ENCODE measurements around the gene UBE2O.

Gene UBE2O

GRCh38 chr17:76399175-76400172, 53.5 kb downstream of the UBE2O start:
- H3K9ac ChIP-seq (ENCODE audit: low read depth, low read length) = no peak overlapping the region
- no peak overlapping the region for H3K4me3 ChIP-seq (ENCODE audit: low read depth, low read length)
- H3K27me3 ChIP-seq (ENCODE audit: control insufficient read depth, insufficient read depth, low read length) = no peaks in the 10 kb centered on the region
- H3K9me3 ChIP-seq (ENCODE audit: control insufficient read depth, insufficient read depth, low read length) = no peaks in the 10 kb centered on the region
- H3K4me1 ChIP-seq (ENCODE audit: control insufficient read depth, insufficient read depth, low read length) = no peaks in the 10 kb centered on the region
- H3K36me3 ChIP-seq (ENCODE audit: control insufficient read depth, insufficient read depth, low read length) = peaks cover 75% of the 10 kb centered on the region

- Histone ChIP-seq H3K36me3 (ENCODE audit: control insufficient read depth, insufficient read depth, low read length) (peaks cover 80% of the 10 kb centered on the region), H3K4me3 (ENCODE audit: low read depth, low read length) (no peak overlapping the region), H3K27me3 (ENCODE audit: control insufficient read depth, insufficient read depth, low read length) (no peaks in the 10 kb centered on the region), H3K9me3 (ENCODE audit: control insufficient read depth, insufficient read depth, low read length) (no peaks in the 10 kb centered on the region), H3K9ac (ENCODE audit: low read depth, low read length) (no peak overlapping the region), H3K4me1 (ENCODE audit: control insufficient read depth, insufficient read depth, low read length) (no peaks in the 10 kb centered on the region)
These were observed 54.3 kb downstream of the UBE2O start for GRCh38 chr17:76398523-76399174.

GRCh38 chr17:76397687-76398522, 55.0 kb downstream of the UBE2O start:
- peaks cover 80% of the 10 kb centered on the region for H3K36me3 ChIP-seq (ENCODE audit: control insufficient read depth, insufficient read depth, low read length)
- H3K9ac ChIP-seq (ENCODE audit: low read depth, low read length) = no peak overlapping the region
- H3K9me3 ChIP-seq (ENCODE audit: control insufficient read depth, insufficient read depth, low read length) = no peaks in the 10 kb centered on the region
- H3K27me3 ChIP-seq (ENCODE audit: control insufficient read depth, insufficient read depth, low read length) = no peaks in the 10 kb centered on the region
- H3K4me1 ChIP-seq (ENCODE audit: control insufficient read depth, insufficient read depth, low read length) = no peaks in the 10 kb centered on the region
- no peak overlapping the region for H3K4me3 ChIP-seq (ENCODE audit: low read depth, low read length)

GRCh38 chr17:76397184-76397583, 55.8 kb downstream of the UBE2O start:
- Histone ChIP-seq H3K9me3 (ENCODE audit: control insufficient read depth, insufficient read depth, low read length) (no peaks in the 10 kb centered on the region), H3K9ac (ENCODE audit: low read depth, low read length) (no peak overlapping the region), H3K4me3 (ENCODE audit: low read depth, low read length) (no peak overlapping the region), H3K4me1 (ENCODE audit: control insufficient read depth, insufficient read depth, low read length) (no peaks in the 10 kb centered on the region), H3K36me3 (ENCODE audit: control insufficient read depth, insufficient read depth, low read length) (peaks cover 74% of the 10 kb centered on the region), H3K27me3 (ENCODE audit: control insufficient read depth, insufficient read depth, low read length) (no peaks in the 10 kb centered on the region)

- H3K4me1 ChIP-seq (ENCODE audit: control insufficient read depth, insufficient read depth, low read length) = no peaks in the 10 kb centered on the region
- peaks cover 75% of the 10 kb centered on the region for H3K36me3 ChIP-seq (ENCODE audit: control insufficient read depth, insufficient read depth, low read length)
- H3K4me3 ChIP-seq (ENCODE audit: low read depth, low read length) = no peak overlapping the region
- no peaks in the 10 kb centered on the region for H3K27me3 ChIP-seq (ENCODE audit: control insufficient read depth, insufficient read depth, low read length)
- no peak overlapping the region for H3K9ac ChIP-seq (ENCODE audit: low read depth, low read length)
- H3K9me3 ChIP-seq (ENCODE audit: control insufficient read depth, insufficient read depth, low read length) = no peaks in the 10 kb centered on the region
These were observed 57.0 kb downstream of the UBE2O start for GRCh38 chr17:76395980-76396379.

GRCh38 chr17:76394166-76394565, 58.8 kb downstream of the UBE2O start:
- H3K36me3 ChIP-seq (ENCODE audit: control insufficient read depth, insufficient read depth, low read length) = peaks cover 60% of the 10 kb centered on the region
- no peaks in the 10 kb centered on the region for H3K9me3 ChIP-seq (ENCODE audit: control insufficient read depth, insufficient read depth, low read length)
- H3K9ac ChIP-seq (ENCODE audit: low read depth, low read length) = no peak overlapping the region
- H3K27me3 ChIP-seq (ENCODE audit: control insufficient read depth, insufficient read depth, low read length) = no peaks in the 10 kb centered on the region
- no peak overlapping the region for H3K4me3 ChIP-seq (ENCODE audit: low read depth, low read length)
- peaks cover 6% of the 10 kb centered on the region for H3K4me1 ChIP-seq (ENCODE audit: control insufficient read depth, insufficient read depth, low read length)

- H3K36me3 ChIP-seq (ENCODE audit: control insufficient read depth, insufficient read depth, low read length) = peaks cover 33% of the 10 kb centered on the region
- no peak overlapping the region for H3K4me3 ChIP-seq (ENCODE audit: low read depth, low read length)
- H3K27me3 ChIP-seq (ENCODE audit: control insufficient read depth, insufficient read depth, low read length) = no peaks in the 10 kb centered on the region
- peaks cover 10% of the 10 kb centered on the region for H3K4me1 ChIP-seq (ENCODE audit: control insufficient read depth, insufficient read depth, low read length)
- no peak overlapping the region for H3K9ac ChIP-seq (ENCODE audit: low read depth, low read length)
- H3K9me3 ChIP-seq (ENCODE audit: control insufficient read depth, insufficient read depth, low read length) = no peaks in the 10 kb centered on the region
These were observed 61.7 kb downstream of the UBE2O start for GRCh38 chr17:76391200-76391715.

GRCh38 chr17:76390003-76390421, 62.9 kb downstream of the UBE2O start:
- H3K4me3 ChIP-seq (ENCODE audit: low read depth, low read length) = no peak overlapping the region
- H3K4me1 ChIP-seq (ENCODE audit: control insufficient read depth, insufficient read depth, low read length) = peaks cover 10% of the 10 kb centered on the region
- H3K36me3 ChIP-seq (ENCODE audit: control insufficient read depth, insufficient read depth, low read length) = peaks cover 23% of the 10 kb centered on the region
- no peaks in the 10 kb centered on the region for H3K9me3 ChIP-seq (ENCODE audit: control insufficient read depth, insufficient read depth, low read length)
- peaks cover 7% of the 10 kb centered on the region for H3K27me3 ChIP-seq (ENCODE audit: control insufficient read depth, insufficient read depth, low read length)
- no peak overlapping the region for H3K9ac ChIP-seq (ENCODE audit: low read depth, low read length)

GRCh38 chr17:76388966-76389888, 63.7 kb downstream of the UBE2O start:
- H3K9ac ChIP-seq (ENCODE audit: low read depth, low read length) = no peak overlapping the region
- peaks cover 22% of the 10 kb centered on the region for H3K36me3 ChIP-seq (ENCODE audit: control insufficient read depth, insufficient read depth, low read length)

GRCh38 chr17:76386966-76387765, 65.8 kb downstream of the UBE2O start:
- H3K9ac ChIP-seq (ENCODE audit: low read depth, low read length) = no peak overlapping the region
- peaks cover 23% of the 10 kb centered on the region for H3K27me3 ChIP-seq (ENCODE audit: control insufficient read depth, insufficient read depth, low read length)
- no peaks in the 10 kb centered on the region for H3K9me3 ChIP-seq (ENCODE audit: control insufficient read depth, insufficient read depth, low read length)
- H3K4me1 ChIP-seq (ENCODE audit: control insufficient read depth, insufficient read depth, low read length) = peaks cover 10% of the 10 kb centered on the region
- H3K4me3 ChIP-seq (ENCODE audit: low read depth, low read length) = no peak overlapping the region
- peaks cover 15% of the 10 kb centered on the region for H3K36me3 ChIP-seq (ENCODE audit: control insufficient read depth, insufficient read depth, low read length)

More at GRCh38 chr17:76388966-76389888, 63.7 kb downstream of the UBE2O start:
- H3K27me3 ChIP-seq (ENCODE audit: control insufficient read depth, insufficient read depth, low read length) = peaks cover 14% of the 10 kb centered on the region
- H3K4me1 ChIP-seq (ENCODE audit: control insufficient read depth, insufficient read depth, low read length) = peaks cover 10% of the 10 kb centered on the region
- no peak overlapping the region for H3K4me3 ChIP-seq (ENCODE audit: low read depth, low read length)
- no peaks in the 10 kb centered on the region for H3K9me3 ChIP-seq (ENCODE audit: control insufficient read depth, insufficient read depth, low read length)

Data from iPS-15b (cell line).